Fibroblast of skin of left quadriceps (primary cell): Measurements from ENCODE around the gene DAGLA.

Source experiments
- DNase-seq, 2 experiments: peaks; one replicate each; pipeline ENCODE4 v3.0.0-alpha.2; 2013; ENCODE audit warnings: low read depth in 2 of 2

Gene DAGLA

GRCh38 chr11:61689164-61689496 is 8.9 kb downstream of the DAGLA start:
- no peak for DNase-seq

- no peak for DNase-seq
These were observed 10.7 kb downstream of the DAGLA start for GRCh38 chr11:61690706-61691379.

DNA sequence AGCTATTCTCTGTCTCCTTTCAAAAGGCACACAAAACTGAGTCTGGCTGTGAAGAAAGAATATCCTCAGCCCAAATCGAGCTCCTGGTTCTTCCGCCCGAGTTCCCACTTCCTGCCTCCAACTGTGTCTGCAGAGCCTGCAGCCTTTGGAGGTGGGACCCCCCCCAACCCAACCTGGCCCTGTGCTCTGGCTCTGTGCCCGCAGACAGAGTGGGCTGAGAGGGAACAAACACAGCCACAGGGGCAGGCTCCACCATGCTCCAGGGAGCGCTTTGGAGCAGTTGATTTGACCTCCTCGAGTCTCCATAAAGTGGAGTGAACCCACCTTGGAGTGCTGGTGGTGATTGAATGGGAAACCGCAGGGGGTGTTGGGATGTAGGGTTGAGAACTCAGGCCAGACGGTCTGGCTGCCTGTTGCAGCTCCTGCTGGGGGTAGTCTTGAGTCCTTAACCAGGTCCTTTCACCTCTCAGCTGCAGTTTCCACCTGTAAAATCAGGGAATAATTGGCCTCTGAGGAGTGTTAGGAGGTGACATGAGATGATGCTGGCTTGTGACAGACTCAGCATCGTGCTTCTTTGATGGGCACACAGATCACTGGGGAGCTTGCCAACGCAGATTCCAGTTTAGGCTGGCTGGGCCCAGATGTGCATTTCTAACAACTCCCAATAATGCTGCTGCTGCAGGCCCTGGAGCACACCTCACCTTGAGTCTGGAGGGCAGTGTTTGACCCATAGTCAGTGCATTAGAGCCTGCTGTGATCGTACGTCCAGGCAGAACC is 11.4 kb downstream of the DAGLA start:
- no peak for DNase-seq

DNA sequence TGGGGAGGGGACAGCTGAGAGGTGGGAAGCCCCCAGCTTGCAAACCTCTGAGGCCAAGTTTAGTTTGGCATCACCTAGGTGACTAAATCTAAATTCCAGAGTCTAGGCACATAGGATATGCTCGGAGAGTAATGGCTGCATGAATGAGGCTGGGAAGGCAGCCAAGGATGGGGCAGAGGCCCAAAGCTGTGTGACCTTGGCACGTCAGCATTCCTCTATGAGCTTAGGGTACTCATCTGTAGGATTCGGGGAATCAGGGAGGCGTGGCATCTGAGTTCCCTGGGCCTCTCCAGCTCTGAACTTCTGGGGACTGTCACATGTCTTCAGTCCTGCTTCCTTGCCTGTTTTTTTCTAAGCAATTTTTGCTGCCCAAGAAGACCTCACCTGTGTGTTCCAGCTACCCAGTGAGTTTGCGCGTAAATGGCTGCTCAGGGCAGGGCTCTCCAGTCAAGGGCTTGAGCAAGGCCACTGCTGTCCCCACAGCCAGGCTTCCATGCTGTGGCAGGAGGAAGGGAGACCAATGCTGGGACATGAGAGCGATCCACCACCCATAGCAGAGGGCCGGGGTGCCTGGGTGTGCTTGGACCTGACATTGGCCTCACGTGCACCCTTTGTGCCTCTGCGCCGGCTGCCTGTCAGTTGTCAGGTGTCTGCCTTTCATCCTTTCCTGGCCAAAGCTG is 13.9 kb downstream of the DAGLA start:
- DNase-seq = no peak

GRCh38 chr11:61694602-61694939 is 14.4 kb downstream of the DAGLA start:
- DNase-seq = no peak

DNA sequence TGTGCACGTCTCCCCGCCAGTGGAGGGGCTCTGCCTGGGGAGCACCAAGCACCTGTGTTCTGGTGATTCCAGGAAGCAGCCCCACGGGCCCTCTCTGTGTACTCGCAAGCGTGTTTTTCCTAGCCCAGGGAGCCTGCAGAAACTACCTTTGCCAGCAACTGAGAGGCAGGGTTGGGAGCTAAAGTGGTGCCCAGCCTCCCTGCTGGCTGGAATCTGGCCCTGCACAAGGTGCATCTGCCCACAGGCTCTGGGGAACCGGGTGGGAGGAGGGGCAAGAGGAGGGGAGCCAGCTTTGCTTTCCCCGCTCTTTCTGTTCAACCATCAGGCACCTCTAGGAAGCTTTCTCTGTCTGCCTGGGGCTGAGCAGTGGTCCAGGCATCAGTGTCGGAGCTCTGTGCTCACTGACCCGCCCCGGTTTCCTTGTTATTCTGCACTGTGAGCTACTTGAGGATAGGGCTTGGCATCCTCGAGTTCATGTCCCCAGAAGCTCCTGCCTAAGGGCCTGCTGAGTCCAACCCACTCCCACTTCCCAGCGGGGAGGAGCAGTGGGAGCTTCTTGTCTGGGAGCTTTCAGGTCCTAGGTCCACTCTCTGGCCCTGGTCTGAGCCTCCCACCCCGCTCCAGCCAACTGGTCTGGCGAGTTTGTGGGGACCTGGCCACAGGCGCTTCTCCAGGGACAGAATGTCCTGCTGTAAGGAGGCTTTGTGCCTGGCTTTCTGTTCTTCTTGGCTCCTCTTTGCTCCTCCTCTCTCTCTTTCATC is 14.9 kb downstream of the DAGLA start:
- DNase-seq = no peak

- DNase-seq = peak; percentile 7 to 20
These were observed 15.7 kb downstream of the DAGLA start for GRCh38 chr11:61695917-61696316.

DNA sequence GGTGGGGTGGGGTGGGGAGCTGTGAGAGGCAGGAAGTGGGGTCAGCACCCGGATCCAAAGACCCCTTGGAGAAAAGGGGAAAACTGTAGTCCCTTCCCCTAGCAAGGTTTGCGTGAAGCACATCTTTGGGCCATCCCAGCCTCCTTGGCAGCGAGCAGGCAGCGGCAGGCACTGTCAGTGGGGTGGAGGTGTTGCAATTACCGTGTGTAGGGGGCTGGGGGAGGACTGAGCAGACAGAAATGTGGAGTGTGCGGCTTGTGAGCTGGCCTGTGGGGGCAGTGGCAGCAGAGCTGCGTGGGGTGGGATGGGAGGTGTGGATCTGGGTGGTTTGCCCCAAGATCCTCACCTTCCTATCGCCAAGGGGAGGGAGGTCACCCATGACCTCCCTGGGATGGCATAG is 16.4 kb downstream of the DAGLA start:
- no peak for DNase-seq

DNA sequence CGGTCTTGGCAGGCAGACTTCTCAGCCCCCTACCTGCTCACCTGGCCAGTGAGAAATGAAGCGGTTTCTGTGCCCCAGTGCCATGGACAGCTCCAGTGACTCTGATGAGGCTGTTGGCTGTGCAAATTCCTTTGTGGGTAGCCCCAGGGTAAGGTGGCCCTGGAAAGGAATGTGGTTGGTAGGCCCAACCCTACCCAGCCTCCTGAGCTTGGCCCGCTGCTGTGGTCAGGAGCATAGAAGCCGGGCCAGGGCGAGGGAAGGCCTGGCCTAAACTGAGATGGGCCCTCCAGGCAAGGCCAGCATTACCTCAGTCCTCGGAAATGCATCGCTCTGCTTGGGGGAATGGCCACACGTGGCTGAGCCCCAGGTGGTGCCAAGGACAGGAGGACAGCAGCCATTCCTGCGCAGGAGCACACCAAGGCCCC is 16.9 kb downstream of the DAGLA start:
- DNase-seq = no peak

- DNase-seq = no peak
These were observed 17.6 kb downstream of the DAGLA start for GRCh38 chr11:61697764-61698163.

GRCh38 chr11:61698173-61698948 is 18.2 kb downstream of the DAGLA start:
- no peak for DNase-seq

GRCh38 chr11:61699737-61700160 is 19.6 kb downstream of the DAGLA start:
- no peak for DNase-seq

DNA sequence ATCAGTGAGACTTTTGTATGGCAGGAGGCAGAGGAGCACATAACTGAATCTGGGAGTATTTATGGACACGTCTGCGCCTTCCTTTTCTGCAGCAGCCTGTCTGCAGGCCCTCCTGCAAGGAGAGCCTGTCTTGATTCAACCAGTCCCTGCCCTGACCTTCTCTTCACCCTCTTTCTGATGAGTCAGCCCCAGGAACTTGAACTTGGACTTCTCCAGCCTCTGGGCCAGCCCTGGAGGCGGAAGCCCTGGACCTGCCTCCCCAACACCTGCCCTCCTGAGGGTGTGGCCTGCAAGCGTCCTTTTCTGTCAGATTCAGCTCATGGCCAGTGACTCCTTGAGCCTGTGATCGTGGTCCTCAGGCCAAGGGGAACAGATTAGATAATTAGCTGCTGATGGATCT is 20.0 kb downstream of the DAGLA start:
- DNase-seq = no peak

GRCh38 chr11:61700720-61701119 is 20.5 kb downstream of the DAGLA start:
- no peak for DNase-seq

DNA sequence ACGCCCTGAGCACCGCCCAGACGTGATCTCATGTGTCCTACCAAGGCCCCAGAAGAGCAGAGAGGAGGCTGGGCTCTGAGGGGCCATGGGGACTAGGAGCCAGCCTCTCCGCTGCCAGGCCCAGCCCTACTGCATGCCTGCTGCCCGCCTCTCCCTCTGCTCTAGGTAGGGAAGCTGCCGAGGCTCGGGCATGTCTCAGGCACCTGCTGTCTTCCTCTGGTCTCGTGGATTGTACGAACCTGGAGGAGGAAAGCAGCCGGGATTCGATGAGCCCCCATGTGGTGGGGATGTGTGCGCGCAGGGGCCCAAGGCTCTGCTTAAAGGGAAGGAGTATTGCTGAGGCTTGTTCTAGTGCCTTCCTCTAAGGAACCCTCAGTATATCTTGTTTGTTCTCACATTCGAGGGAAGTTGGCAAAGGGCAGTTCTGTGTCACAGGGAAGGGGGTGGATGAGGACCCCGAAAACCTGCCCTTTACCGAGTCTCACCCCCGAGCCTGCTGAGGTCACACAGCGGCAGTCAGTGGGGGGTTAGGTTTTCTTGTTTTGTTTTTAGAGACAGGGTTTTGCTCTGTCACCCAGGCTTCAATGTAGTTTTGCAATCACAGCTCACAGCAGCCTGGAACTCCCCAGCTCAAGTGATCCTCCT is 21.2 kb downstream of the DAGLA start:
- no peak for DNase-seq

DNA sequence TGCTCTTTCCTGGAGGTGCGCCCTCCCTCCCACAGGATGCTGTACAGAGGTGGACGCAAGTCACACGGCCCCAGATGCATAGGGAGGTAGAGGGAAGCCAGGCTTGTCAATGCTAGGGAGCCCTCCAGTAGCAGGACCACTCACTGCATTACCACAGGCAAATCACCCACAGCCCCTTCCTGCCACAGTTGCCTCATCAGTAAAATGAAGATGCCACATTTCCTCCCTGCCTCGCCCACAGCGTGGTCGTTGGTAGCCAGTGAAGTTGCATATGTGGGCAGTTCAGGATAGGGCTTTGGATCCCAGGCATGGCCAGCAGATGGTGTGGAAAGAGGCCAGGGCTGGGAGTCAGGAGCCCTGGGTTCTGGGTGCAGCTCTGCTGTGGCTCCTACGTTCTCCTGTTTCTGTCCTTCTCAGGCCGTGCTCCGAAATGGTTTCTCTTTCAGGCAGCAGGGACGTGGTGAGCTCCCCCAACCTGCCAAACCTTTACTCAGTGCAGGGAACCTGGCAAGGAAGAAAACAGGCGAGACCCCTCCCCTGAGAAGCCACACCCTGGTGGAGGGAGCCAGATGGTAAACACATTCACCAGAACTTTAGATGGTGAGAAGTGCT is 22.6 kb downstream of the DAGLA start:
- DNase-seq = no peak

GRCh38 chr11:61704838-61705237 is 24.6 kb downstream of the DAGLA start:
- DNase-seq = no peak

DNA sequence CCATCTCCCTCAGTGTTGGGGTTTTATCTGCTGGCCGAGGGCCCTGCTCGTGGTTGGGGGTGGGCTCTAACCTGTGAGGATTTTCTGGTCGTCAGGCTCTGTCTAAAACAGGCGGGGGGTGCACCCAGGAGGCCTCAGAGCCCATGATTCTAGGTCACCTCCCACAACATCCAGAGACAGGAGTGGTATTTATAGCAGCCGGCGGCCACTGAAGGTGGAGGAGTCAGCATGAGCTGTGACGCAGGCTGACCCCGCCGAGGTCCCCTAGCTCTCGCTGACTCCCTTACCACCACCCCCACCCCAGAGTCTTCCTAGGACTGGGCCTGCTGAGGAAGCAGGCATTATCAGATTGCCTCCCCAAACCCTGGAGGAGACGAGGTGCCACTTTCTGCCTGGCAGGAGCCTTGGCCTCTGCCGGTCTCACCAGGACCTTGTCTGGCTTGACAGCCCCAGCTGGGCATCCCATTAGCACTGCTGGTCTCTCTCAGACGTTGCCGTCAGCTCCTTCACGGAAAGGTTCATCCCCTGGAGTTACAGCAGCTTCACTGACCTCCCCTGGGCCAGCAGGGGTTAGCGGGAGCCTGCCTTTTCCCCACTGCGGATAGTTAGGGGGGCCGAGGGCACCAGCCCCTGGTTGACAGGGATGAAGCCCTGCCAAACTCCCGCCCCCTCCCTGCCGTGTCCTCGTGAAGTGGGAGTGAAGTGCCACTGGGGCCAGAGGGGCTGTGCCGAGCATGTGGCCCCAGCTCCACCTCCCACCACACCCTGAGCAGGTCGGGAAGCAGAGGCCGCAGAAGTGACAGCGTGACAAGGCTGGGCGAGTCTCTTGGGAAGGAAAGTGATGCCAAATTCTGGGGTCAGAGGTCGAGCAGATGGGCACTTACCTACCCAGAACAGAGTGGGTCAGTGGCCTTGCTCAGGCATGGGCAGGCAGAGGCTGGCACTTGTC is 26.5 kb downstream of the DAGLA start:
- DNase-seq = no peak

GRCh38 chr11:61707574-61707973 is 27.4 kb downstream of the DAGLA start:
- no peak for DNase-seq
